HG03280 (cell line): ENCODE results near the gene RPS27L.

Experiments used
- ATAC-seq: cut with Tn5 transposase; IDR thresholded peaks from one replicate; pipeline ENCODE4 v1.9.1; 2021; ENCODE audit warnings: mild to moderate bottlenecking, moderate library complexity; ENCODE audit not compliant: unreplicated experiment

The RPS27L gene

DNA sequence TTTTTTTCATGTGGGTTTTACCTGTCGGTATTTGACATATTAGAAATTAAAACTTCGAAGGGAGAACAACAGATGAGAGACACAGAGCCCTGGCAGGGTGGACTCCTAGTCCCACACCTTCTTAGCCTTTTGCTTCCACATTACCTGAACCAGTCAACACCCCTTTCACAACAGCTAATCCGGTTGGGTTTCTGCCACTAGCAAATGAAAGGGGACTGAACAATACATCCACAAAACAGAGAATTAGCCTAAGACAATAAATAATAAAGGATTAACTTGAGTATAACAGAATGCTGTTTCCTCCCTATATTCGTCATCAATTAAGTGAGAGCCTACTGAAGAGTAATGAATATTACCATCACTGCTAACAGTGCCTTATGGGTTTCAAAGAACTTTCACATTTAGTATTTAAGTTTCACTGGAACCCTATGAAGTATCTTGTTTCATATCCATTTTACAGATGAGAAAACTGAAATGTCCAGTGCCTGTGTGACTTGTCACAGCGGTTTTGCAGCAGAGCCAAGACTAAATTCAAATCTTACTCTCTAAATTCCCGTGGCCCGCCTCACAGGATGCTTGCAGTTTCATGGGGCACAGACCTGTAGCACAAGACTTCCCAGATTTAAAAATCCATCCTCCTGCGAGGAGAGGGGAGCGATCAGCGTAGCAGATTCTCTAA lies 31.1 kb upstream of the RPS27L start:
- no peak for ATAC-seq

GRCh38 chr15:63187589-63188226 lies 30.4 kb upstream of the RPS27L start:
- ATAC-seq, result no peak

GRCh38 chr15:63186065-63186464 lies 28.8 kb upstream of the RPS27L start:
- ATAC-seq, result no peak

DNA sequence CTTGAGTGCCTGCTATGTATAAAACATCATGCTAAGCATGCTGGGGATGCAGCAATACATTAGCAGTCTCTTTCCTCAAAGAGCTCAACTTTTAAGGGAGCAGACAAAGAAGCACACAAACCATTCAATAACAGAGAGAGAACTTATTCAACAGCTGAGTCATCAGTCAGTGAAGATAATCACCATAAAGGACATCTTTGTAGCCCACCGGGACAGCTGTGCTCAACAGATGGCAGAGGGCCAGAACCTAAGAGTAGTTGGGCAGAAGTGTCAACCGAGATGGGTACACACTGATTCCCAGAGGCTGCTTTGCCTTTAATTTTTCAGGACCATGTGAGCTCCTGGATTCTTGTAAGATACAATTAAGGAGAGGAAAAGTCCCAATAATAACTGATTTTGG lies 27.9 kb upstream of the RPS27L start:
- no peak for ATAC-seq

DNA sequence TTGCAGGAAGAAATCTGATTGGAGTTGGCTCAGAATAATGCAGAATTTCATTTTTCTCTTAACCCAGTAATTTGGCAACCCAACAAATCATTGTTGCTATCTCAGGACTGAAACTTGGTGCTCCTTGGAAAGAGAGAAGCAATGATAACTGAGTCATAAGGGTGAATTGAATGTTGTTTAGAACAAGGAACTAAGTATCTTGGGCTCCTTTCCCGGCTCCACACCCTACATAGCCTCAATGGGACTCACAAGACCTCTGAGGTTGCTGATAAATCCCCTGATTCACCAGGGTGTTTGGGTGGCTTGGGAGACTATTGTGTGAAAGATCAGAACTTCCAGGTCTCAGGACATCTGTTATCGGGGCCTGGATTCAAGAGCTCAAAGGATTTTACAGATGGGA lies 24.4 kb upstream of the RPS27L start:
- ATAC-seq, result no peak

GRCh38 chr15:63180746-63181145 lies 23.5 kb upstream of the RPS27L start:
- no peak for ATAC-seq

DNA sequence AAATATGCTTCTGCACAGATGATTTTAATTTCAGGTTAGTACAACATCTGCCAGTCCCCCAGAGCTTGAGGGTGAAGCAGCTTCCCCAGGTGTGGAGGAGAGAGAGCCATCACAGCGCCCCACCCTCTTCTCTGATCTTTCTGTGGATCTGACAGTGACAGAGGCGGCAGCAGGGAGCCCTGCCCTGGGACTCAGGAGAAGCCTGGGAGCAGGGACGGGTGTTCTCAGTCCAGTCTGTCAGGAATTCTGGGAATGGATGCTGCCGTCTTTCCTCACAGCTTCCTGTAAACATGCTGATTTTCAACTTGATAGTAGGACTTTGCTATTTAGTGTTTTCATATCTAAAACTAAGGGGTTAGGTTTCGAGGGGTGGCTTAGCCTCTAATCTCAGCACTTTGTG lies 20.8 kb upstream of the RPS27L start:
- no peak for ATAC-seq

GRCh38 chr15:63176302-63176701 lies 19.0 kb upstream of the RPS27L start:
- no peak for ATAC-seq

DNA sequence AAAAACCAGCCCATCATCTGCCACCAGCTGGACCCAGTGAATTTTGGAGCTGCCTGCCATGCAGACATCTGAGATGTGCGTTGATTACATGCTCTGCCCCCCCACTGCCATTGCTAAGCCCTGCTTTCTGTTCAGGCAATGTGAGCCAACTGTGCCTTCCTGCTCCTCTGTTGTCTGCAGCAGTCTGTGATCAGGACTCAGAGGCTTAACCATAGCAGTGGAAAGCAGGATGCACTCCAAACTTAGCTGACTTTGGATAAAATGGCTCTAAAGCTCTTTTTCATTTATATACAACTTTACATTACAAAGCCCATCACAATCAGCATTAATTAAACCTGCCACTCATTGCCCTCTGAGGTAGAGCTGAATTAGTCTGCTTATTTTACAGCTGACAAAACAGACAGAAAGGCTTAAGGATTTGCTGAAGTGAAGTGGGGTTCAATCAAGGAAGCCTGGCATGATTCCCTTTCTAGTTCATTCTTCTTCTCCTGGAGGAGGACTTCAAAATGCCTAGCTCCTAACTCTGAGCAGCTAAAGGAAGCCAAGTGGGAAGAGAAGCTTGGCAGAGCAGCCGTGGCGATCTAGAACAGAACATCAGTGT lies 15.7 kb upstream of the RPS27L start:
- no peak for ATAC-seq

- no peak for ATAC-seq
These were observed 15.1 kb upstream of the RPS27L start for GRCh38 chr15:63172376-63172775.

DNA sequence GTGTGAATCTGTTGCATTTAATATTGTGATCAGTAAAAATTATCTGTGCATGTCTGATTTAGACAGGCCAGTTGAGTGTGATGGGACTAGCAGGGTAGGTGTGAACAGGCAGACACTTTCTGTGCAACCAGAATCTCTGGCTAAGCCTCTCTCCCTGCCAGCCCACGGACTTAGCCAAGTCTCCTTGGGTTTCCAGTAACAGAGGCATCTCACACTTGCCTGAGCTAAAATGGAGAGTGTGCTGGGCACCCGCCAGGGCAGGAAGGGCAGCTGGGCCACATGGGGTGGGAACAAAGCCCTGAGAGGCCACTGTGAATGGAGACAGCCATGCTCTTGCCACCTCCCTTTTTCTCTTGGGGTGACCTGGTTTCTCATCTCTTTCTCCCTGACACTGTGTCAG lies 12.5 kb upstream of the RPS27L start:
- ATAC-seq, result no peak

- no peak for ATAC-seq
These were observed 8.9 kb upstream of the RPS27L start for GRCh38 chr15:63166219-63166618.

GRCh38 chr15:63165166-63165859 lies 8.0 kb upstream of the RPS27L start:
- no peak for ATAC-seq

DNA sequence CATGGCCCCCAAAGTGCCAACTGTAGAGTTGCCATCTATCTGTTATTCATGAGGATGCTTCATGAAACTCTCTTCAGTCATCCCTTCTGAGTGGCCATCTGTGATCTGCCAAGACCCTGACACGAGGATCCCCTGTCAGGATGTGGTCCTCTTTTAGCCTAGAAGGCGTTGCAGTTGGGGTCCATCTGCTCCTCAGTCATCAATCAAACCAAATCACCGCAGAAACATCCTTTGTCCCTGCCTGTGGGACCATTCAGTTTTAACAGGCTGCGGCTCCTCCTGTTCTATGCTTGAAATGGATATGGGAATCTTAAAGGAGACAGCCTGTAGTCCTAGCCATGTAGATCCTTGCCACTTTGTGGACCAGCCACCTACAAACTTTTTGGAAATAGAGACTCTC lies 5.9 kb upstream of the RPS27L start:
- ATAC-seq, result no peak

GRCh38 chr15:63160638-63161037 lies 3.4 kb upstream of the RPS27L start:
- no peak for ATAC-seq

- no peak for ATAC-seq
These were observed 684 bp upstream of the RPS27L start for GRCh38 chr15:63157891-63158431.

DNA sequence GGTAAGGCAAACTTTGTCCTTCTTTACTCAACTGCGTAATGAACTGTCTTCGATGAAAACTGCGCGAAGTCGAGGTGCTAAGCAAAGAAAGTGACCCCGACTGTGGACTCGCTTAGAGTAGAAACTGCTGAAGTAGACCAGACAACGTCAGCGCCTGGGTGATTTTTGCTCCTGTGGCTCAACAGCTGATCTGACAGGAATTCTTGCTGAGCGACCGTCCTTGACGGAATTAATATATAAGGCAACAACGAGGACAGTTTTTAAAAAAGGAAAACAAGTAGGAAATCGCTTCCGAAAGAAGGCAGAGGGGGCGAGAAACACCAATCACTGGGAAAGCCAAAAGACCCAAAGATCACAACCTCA lies 541 bp downstream of the RPS27L start:
- ATAC-seq, result no peak

DNA sequence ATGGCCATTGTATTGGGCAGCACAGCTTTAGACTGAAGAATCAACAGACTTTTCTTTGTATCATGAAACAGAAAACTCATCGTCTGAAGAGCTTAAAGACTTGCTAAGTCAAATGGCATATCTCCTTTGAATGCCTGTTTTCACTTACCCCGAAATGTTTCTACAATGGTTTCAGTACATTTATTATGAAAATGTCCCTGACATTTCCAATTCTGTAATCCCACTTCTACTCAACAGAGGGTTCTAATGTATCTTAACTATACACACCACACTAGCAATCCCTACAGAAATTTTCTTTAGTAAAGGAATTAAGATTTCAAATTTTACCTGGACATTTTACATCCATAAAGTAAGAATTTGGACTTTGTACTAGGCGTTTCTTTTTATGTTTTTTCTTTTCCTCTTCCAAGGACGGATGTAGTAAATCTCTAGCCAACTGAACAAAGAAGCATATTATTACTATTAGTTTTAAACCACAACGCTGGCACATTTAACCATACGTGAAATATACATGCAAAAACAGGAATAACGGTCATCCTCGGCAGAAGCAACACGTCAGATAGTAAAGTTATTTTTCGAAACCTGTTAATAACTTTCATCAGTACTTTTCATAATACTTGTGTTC lies 1.1 kb downstream of the RPS27L start:
- ATAC-seq, result no peak

GRCh38 chr15:63155486-63155885 lies 1.8 kb downstream of the RPS27L start:
- no peak for ATAC-seq

DNA sequence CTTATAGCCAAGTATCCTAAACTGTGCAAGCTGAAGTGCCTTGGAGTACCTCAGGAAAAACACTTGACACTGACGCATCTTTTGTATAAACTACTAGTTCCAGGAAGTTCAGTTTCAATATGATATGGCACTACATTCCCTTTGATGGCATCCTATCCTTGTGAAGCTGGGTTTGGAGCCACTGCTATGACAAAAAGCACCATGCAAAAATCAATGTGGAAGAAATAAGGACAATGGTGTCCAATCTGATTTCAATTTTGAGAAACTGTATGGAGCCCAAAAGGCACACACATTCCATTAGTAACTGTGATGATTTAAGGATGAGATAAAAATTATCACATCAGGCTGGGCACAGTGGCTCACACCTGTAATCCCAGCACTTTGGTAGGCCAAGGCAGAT lies 5.6 kb downstream of the RPS27L start:
- no peak for ATAC-seq

GRCh38 chr15:63146684-63147083 lies 10.6 kb downstream of the RPS27L start:
- ATAC-seq, result no peak
